B cell (primary cell): ENCODE data around the gene OR2L5.

Experiments used
- CTCF ChIP-seq: fragments of 200-600 bp; IDR thresholded peaks from one replicate; pipeline ENCODE4 v1.8.0; 2022; ENCODE audit warnings: antibody characterized with exemption, mild to moderate bottlenecking
- EZH2 ChIP-seq: IDR thresholded peaks from 2 replicates; pipeline ENCODE4 v1.6.1; 2012; ENCODE audit warnings: borderline replicate concordance, low read depth, mild to moderate bottlenecking, moderate library complexity, low read length; ENCODE audit not compliant: insufficient read depth, poor library complexity, severe bottlenecking

GRCh38 chr1:248045209-248045608 is 31.7 kb downstream of the OR2L5 start:
- no peak for TF ChIP-seq CTCF
- no peak for TF ChIP-seq EZH2
